Stomach smooth muscle (tissue), 2 donors: ENCODE measurements around the gene KCNQ5.

Experiments used
- H3K27ac ChIP-seq: one replicate; pipeline ENCODE4 v1.7.0; 2013; ENCODE audit warnings: mild to moderate bottlenecking, low read length, inconsistent platforms
- H3K27me3 ChIP-seq, 2 donors: one replicate each; pipeline ENCODE4 v1.7.0; 2013; ENCODE audit warnings: low read length in 2 of 2; ENCODE audit not compliant: insufficient read depth in 2 of 2, control insufficient read depth in 1 of 2
- H3K36me3 ChIP-seq, 2 donors: one replicate each; pipeline ENCODE4 v1.7.0; 2013; ENCODE audit warnings: low read length in 2 of 2; ENCODE audit not compliant: control insufficient read depth in 2 of 2, insufficient read depth in 2 of 2
- H3K4me1 ChIP-seq: one replicate; pipeline ENCODE4 v1.7.0; 2013; ENCODE audit warnings: low read length; ENCODE audit not compliant: control insufficient read depth, insufficient read depth
- H3K4me3 ChIP-seq, 2 donors: one replicate each; pipeline ENCODE4 v1.7.0; 2013; ENCODE audit warnings: low read length in 2 of 2
- H3K9ac ChIP-seq, 2 donors: one replicate each; pipeline ENCODE4 v1.7.0; 2013; ENCODE audit warnings: low read length in 2 of 2, mild to moderate bottlenecking in 1 of 2
- H3K9me3 ChIP-seq, 2 donors: one replicate each; pipeline ENCODE4 v1.7.0; 2013; ENCODE audit warnings: low read length in 2 of 2; ENCODE audit not compliant: control insufficient read depth in 2 of 2
- donor health status: healthy.
- donor health status: Pancreatic carcinoma.

KCNQ5 gene

DNA sequence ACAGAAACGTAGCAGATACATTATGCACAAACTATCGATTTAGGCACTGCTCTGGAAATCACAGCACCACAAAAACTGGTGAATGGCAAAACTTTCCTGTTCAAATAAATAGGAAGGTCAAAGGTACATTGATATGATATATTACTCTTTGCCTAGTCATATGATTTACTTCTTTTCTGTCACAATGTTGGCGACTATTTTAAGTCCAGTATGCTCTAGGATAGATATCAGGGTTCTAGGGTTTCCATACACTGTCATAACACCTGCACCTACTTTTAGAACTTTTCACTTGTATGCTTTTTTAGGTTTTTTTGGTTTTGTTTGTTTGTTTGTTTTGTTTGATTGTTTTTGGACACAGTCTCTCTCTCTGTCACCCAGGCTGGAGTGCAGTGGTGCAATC lies 578.4 kb downstream of the KCNQ5 start:
- Histone ChIP-seq H3K27me3 (no peaks in the 10 kb centered on the region), H3K9ac (no peak overlapping the region), H3K27ac (no peak overlapping the region), H3K4me3 (no peak overlapping the region), H3K9me3 (no peaks in the 10 kb centered on the region), H3K4me1 (no peaks in the 10 kb centered on the region), H3K36me3 (no peaks in the 10 kb centered on the region)

- H3K27ac ChIP-seq: no peak overlapping the region
- no peaks in the 10 kb centered on the region for H3K36me3 ChIP-seq
- no peak overlapping the region for H3K9ac ChIP-seq
- H3K4me3 ChIP-seq: no peak overlapping the region
- no peaks in the 10 kb centered on the region for H3K4me1 ChIP-seq
- no peaks in the 10 kb centered on the region for H3K27me3 ChIP-seq
- no peaks in the 10 kb centered on the region for H3K9me3 ChIP-seq
Measured at GRCh38 chr6:73200735-73201134, 578.9 kb downstream of the KCNQ5 start.

DNA sequence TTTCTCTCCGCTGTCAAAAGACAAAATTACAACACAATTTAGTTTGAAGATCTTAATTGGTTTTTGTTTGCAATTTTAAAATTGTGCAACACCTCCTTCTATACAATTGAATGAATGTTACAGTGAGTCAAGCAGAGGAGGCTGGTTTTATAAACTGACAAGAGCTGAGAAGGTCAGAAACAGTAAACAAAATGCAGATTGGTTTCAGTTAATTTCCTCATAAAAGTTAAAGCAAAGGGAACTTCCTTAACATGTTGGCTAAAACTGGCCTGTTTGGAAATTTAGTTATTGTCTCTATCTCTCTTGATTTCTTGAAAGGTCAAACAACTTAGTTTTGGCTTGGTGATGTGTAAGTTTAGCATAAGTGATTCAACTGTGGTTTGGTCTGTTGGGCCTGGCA lies 581.2 kb downstream of the KCNQ5 start:
- Histone ChIP-seq H3K9me3 (no peaks in the 10 kb centered on the region), H3K9ac (no peak overlapping the region), H3K4me3 (no peak overlapping the region), H3K36me3 (no peaks in the 10 kb centered on the region), H3K4me1 (no peaks in the 10 kb centered on the region), H3K27me3 (no peaks in the 10 kb centered on the region), H3K27ac (no peak overlapping the region)

DNA sequence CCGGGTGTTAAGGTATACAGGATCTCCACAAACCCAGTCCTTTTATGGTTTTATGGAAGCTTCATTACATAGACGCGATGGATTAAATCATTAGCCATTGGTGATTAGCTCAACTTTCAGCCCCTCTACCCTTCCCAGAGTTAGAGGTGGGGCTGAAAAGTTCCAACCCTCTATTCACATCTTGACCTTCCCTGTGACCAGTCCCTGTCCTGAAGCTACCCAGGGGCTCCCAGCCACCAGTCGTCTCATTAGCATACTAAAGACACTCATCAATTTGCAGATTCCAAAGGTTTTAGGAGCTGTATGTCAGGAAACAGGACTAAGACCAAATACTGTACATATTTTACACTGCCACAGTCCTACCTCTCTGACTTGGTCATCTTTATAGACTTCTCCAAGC lies 582.4 kb downstream of the KCNQ5 start:
- H3K9ac ChIP-seq: no peak overlapping the region
- no peak overlapping the region for H3K4me3 ChIP-seq
- H3K36me3 ChIP-seq: no peaks in the 10 kb centered on the region
- no peaks in the 10 kb centered on the region for H3K4me1 ChIP-seq
- H3K27ac ChIP-seq: no peak overlapping the region
- H3K9me3 ChIP-seq: no peaks in the 10 kb centered on the region
- H3K27me3 ChIP-seq: no peaks in the 10 kb centered on the region

DNA sequence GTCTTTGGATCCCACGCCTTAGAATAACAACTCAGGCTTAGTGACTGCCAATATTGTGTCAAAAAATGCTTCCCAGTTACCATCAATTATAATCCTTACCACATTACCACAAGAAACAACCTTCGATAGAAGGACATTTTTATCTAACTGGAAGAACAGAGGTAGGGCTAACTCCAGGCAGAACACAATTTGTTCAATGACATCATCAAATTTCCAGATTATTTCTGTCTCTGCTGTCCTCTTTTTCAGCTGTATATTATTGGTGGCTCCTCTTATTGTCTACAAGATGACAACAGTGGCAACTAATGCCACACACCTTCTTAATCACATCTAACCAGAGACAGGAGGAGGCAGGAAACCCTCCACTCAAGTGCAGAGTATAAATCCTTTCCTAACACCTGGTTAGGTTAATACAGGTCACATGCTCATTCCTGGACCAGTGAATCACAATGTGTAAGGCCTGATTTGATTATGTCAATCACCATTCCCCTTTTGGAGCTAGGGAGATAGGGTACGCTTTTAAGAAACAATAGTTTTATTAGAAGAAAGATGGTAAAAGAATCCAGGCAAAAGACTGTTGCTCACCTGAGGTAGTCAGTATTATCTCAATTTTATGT lies 585.5 kb downstream of the KCNQ5 start:
- Histone ChIP-seq H3K4me1 (no peaks in the 10 kb centered on the region), H3K4me3 (no peak overlapping the region), H3K27ac (no peak overlapping the region), H3K9me3 (no peaks in the 10 kb centered on the region), H3K9ac (no peak overlapping the region), H3K27me3 (no peaks in the 10 kb centered on the region), H3K36me3 (no peaks in the 10 kb centered on the region)

DNA sequence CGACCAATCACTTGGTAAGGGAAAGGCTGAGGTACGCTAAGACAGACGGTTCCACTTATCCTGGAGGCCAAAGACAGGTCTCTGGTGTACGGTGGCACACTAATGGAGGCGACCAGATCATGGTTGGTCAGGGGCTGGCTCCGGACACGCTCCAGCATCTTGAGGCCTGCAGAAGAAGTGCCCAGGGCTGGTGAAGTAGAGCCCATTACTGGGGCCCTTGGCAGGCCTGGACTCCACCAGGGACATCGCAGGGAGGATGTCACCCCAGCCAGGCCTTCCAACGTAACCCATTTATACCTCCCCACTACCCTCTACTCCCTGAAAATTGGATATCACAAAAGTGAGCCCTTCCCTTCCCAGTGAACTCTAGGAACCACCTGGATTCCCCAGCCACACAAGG lies 587.3 kb downstream of the KCNQ5 start:
- no peaks in the 10 kb centered on the region for H3K9me3 ChIP-seq
- no peak overlapping the region for H3K9ac ChIP-seq
- H3K36me3 ChIP-seq: no peaks in the 10 kb centered on the region
- no peak overlapping the region for H3K4me3 ChIP-seq
- H3K27ac ChIP-seq: no peak overlapping the region
- H3K27me3 ChIP-seq: no peaks in the 10 kb centered on the region
- no peaks in the 10 kb centered on the region for H3K4me1 ChIP-seq

GRCh38 chr6:73216859-73217258 lies 595.0 kb downstream of the KCNQ5 start:
- no peak overlapping the region for H3K4me3 ChIP-seq
- H3K36me3 ChIP-seq: no peaks in the 10 kb centered on the region
- no peak overlapping the region for H3K27ac ChIP-seq
- H3K4me1 ChIP-seq: no peaks in the 10 kb centered on the region
- H3K9ac ChIP-seq: no peak overlapping the region
- H3K27me3 ChIP-seq: no peaks in the 10 kb centered on the region
- no peaks in the 10 kb centered on the region for H3K9me3 ChIP-seq

DNA sequence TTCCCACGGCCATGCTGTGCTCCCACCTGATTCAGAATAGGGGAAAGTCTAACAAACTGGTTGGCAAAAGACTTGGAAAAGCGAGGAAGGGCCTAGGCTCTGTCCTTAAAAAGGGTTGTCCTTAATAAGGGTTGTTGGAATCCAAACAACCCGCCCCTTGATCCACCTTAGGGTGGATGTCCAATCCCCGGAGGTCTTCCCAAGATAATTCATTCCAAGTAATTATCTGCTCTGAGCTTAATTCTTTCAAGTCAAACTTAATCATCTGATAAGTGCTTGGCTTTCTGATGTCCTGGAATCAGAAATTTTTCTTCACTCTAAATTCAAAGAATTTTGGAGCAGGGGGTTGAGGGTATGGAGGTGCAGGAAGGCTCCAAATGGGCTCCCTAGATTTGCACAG lies 603.5 kb downstream of the KCNQ5 start, which contains the start of gene KHDC1L:
Gene KHDC1L, minus strand, starts transcription at position 101 of the 400 bp plus-strand sequence. Its CDS starts 88 bp downstream, at position 13.
- no peak within 1 kb of the TSS for H3K27ac ChIP-seq
- no peaks in the 10 kb centered on the region for H3K36me3 ChIP-seq
- H3K4me1 ChIP-seq: no peaks in the 10 kb centered on the region
- no peak within 1 kb of the TSS for H3K9ac ChIP-seq
- H3K27me3 ChIP-seq: no peaks in the 10 kb centered on the region
- no peak within 1 kb of the TSS for H3K4me3 ChIP-seq
- no peaks in the 10 kb centered on the region for H3K9me3 ChIP-seq

- Histone ChIP-seq H3K27me3 (no peaks in the 10 kb centered on the region), H3K36me3 (no peaks in the 10 kb centered on the region), H3K9me3 (no peaks in the 10 kb centered on the region), H3K4me3 (no peak overlapping the region), H3K4me1 (no peaks in the 10 kb centered on the region), H3K9ac (no peak overlapping the region), H3K27ac (no peak overlapping the region)
Measured at GRCh38 chr6:73227606-73228255, 605.9 kb downstream of the KCNQ5 start.

GRCh38 chr6:73231986-73232391 lies 610.1 kb downstream of the KCNQ5 start:
- no peak overlapping the region for H3K9ac ChIP-seq
- H3K4me1 ChIP-seq: no peaks in the 10 kb centered on the region
- H3K9me3 ChIP-seq: no peaks in the 10 kb centered on the region
- H3K36me3 ChIP-seq: no peaks in the 10 kb centered on the region
- no peaks in the 10 kb centered on the region for H3K27me3 ChIP-seq
- H3K4me3 ChIP-seq: no peak overlapping the region
- H3K27ac ChIP-seq: no peak overlapping the region

- Histone ChIP-seq H3K4me1 (no peaks in the 10 kb centered on the region), H3K27me3 (no peaks in the 10 kb centered on the region), H3K9me3 (no peaks in the 10 kb centered on the region), H3K9ac (no peak overlapping the region), H3K4me3 (no peak overlapping the region), H3K36me3 (no peaks in the 10 kb centered on the region), H3K27ac (no peak overlapping the region)
Measured at GRCh38 chr6:73233048-73233447, 611.2 kb downstream of the KCNQ5 start.
